Lung (tissue), 12 donors: ENCODE results near the gene FGF14. TPM values are rescaled to one million over a fixed set of nuclear protein-coding genes. Genes with fewer than 3 reads are reported as not detected.
"Not testable (repeated sequence)": the region's sequence is repeated elsewhere in the genome, so short reads cannot be mapped to it uniquely, and the experiment has no call there.

Experiments
- ATAC-seq: fragments of 200-7000 bp; cut with Tn5 transposase; one replicate; pipeline ENCODE4 v1.9.1; 2020; ENCODE audit warnings: moderate number of reproducible peaks; ENCODE audit not compliant: insufficient read depth, low FRiP score
- DNase-seq, 3 donors: peaks; one replicate each; pipeline ENCODE4 v3.0.0-alpha.2; 2013 to 2017
- H3K27ac ChIP-seq, 2 donors: one replicate each; pipeline ENCODE4 v1.5.1; 2013; ENCODE audit warnings: mild to moderate bottlenecking in 2 of 2, moderate library complexity in 2 of 2, control low read depth in 1 of 2, inconsistent platforms in 1 of 2, low read depth in 1 of 2, low read length in 1 of 2
- H3K27me3 ChIP-seq, 3 donors: one replicate each; pipeline ENCODE4 v1.5.1; 2013; ENCODE audit warnings: low read length in 2 of 3; ENCODE audit not compliant: control insufficient read depth in 3 of 3, insufficient read depth in 3 of 3
- H3K36me3 ChIP-seq, 4 donors: one replicate each; pipeline ENCODE4 v1.5.1; 2013; ENCODE audit warnings: low read length in 4 of 4, mild to moderate bottlenecking in 1 of 4, moderate library complexity in 1 of 4; ENCODE audit not compliant: control insufficient read depth in 4 of 4, insufficient read depth in 4 of 4
- H3K4me1 ChIP-seq, 5 donors: one replicate each; pipeline ENCODE4 v1.5.1; 2013; ENCODE audit warnings: low read length in 5 of 5, mild to moderate bottlenecking in 2 of 5, moderate library complexity in 1 of 5; ENCODE audit not compliant: control insufficient read depth in 5 of 5, insufficient read depth in 5 of 5
- H3K4me3 ChIP-seq: one replicate; pipeline ENCODE4 v1.5.1; 2013; ENCODE audit warnings: mild to moderate bottlenecking, control low read depth, moderate library complexity
- H3K9ac ChIP-seq, 2 donors: one replicate each; pipeline ENCODE4 v1.5.1; 2013; ENCODE audit warnings: low read length in 2 of 2, control low read depth in 1 of 2; ENCODE audit not compliant: insufficient read depth in 1 of 2
- H3K9me3 ChIP-seq, 4 donors: one replicate each; pipeline ENCODE4 v1.5.1; 2013; ENCODE audit warnings: low read length in 3 of 4, mild to moderate bottlenecking in 1 of 4, moderate library complexity in 1 of 4; ENCODE audit not compliant: control insufficient read depth in 4 of 4, insufficient read depth in 3 of 4
- WGBS, 2 donors: extraction: QIAGEN DNeasy Blood & Tissue Kit; methylation state at CpG; one replicate each; pipeline ENCODE4 v1.1.7; 2013; 5-methylcytosine and 5-hydroxymethylcytosine counted together
- polyA plus RNA-seq, 2 donors: library from polyadenylated mRNA; stranded (reverse); fragments of 200-250 nt; gene quantifications; one replicate each; pipeline ENCODE4 v1.2.1, GENCODE V29; 2013
- total RNA-seq, 2 donors: library from RNA; depleted of rRNA in 1 of 2; stranded (reverse); fragments of >200 nt in 1 of 2; gene quantifications; one replicate each; pipeline ENCODE4 v1.2.1, GENCODE V29; 2014 to 2021
- TF ChIP-seq, protein P1 (sequence below): IDR thresholded peaks from 2 replicates; pipeline ENCODE4 v1.5.1; 2012; ENCODE audit warnings: mild to moderate bottlenecking; ENCODE audit errors: control extremely low read depth, extremely low read depth
- donor health status: control.
- donor health status: control.
- donor health status: Bipolar disorder and iron deficiency.
- donor health status: healthy.
- donor health status: DM: yes; HTN: yes; CAD: no.

Gene FGF14
- total and polyA plus RNA-seq, 4 donors: 0.59 to 12.9 (median 2.3) TPM

DNA sequence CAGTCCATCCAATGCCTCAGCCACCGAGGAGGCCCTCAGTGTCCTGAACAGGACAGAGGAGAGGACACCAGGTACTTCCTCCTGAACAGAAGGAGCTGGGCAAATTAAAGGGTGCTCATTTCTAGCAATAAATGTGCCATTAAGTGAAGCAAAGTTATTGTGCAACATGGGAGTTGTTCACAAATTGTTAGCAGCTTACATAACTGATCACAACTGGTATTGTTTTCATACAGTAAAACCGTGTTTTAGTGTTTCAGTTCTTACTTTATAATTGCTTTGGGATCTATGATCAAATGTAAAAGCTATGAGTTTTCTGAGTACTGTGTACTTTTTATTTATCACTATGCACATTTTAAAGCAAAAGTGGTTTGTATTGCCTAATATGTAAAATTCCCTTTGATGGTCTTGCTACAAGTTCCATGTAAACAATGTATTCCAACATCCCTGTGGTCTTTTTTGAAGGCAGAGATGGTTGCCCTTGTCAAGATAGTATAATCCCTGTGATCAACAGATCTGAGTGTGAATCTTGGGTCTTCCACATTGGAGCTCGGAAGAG lies 263.1 kb downstream of the FGF14 start:
- no peaks in the 10 kb centered on the region for H3K9me3 ChIP-seq
- no peaks in the 10 kb centered on the region for H3K4me1 ChIP-seq
- no peak overlapping the region for H3K4me3 ChIP-seq
- TF ChIP-seq, protein P1, sequence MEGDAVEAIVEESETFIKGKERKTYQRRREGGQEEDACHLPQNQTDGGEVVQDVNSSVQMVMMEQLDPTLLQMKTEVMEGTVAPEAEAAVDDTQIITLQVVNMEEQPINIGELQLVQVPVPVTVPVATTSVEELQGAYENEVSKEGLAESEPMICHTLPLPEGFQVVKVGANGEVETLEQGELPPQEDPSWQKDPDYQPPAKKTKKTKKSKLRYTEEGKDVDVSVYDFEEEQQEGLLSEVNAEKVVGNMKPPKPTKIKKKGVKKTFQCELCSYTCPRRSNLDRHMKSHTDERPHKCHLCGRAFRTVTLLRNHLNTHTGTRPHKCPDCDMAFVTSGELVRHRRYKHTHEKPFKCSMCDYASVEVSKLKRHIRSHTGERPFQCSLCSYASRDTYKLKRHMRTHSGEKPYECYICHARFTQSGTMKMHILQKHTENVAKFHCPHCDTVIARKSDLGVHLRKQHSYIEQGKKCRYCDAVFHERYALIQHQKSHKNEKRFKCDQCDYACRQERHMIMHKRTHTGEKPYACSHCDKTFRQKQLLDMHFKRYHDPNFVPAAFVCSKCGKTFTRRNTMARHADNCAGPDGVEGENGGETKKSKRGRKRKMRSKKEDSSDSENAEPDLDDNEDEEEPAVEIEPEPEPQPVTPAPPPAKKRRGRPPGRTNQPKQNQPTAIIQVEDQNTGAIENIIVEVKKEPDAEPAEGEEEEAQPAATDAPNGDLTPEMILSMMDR: no peak
- peaks cover 0 to 3% (median 0%) of the 10 kb centered on the region in 3 donors for H3K27me3 ChIP-seq
- H3K36me3 ChIP-seq: no peaks in the 10 kb centered on the region
- H3K9ac ChIP-seq: no peak overlapping the region
- ATAC-seq (no peak), DNase-seq (no peak)
- H3K27ac ChIP-seq: no peak overlapping the region
- 84 to 90% methylated on average over 3 of the region's 3 CpGs for WGBS, 2 donors

DNA sequence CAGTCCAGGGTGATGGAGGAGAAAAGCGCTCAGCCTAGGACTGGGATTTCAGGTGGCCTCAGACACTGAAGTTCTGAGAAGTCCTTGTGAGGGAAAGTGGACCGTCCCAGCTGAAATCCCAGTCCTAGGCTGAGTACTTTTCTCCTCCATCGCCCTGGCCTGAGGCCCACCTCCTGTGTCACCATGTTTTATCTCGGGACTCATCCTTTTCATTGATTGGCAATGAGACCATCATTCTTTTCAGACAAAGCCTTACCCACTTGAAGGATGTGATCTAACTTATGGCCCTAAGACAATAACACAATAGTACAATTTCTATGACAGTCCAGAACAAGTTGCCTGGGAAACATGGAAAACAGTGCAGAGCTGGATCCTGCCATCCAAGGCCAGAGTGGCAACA lies 263.9 kb downstream of the FGF14 start:
- not testable (repeated sequence) for H3K4me3 ChIP-seq, DNase-seq, ATAC-seq, H3K4me1 ChIP-seq, H3K36me3 ChIP-seq, H3K27me3 ChIP-seq, H3K27ac ChIP-seq, H3K9me3 ChIP-seq, H3K9ac ChIP-seq
- 90 to 94% methylated on average over 4 of the region's 4 CpGs for WGBS, 2 donors

DNA sequence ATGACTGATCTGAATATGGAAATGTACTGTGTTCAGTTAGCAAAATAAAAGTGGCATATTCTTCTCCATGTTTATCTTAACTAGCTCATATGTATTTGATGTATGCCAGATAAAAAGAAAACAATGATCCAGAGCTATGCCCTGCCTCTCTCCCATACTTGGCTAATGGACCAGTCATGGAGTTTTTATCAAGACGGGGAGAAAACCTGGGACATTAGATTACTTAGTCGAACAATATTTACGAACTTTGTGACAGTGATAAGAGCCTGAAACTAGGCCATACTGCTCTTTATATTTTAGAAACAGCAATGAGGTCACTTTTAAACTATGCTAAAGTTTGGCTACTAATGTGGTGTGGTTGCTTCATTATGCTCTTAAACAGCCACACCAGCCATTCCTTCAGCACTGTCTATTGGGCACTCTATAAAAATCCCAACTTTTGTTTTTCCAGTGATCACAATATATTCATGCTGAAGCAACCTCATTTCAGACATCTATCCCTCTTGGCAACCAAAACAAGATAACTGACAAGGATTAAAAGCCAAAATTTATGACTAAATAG lies 265.0 kb downstream of the FGF14 start:
- WGBS, 2 donors: 79 to 86% methylated on average over 3 of the region's 3 CpGs
- H3K27me3 ChIP-seq: peaks cover 0 to 3% (median 0%) of the 10 kb centered on the region in 3 donors
- DNase-seq: no peak

DNA sequence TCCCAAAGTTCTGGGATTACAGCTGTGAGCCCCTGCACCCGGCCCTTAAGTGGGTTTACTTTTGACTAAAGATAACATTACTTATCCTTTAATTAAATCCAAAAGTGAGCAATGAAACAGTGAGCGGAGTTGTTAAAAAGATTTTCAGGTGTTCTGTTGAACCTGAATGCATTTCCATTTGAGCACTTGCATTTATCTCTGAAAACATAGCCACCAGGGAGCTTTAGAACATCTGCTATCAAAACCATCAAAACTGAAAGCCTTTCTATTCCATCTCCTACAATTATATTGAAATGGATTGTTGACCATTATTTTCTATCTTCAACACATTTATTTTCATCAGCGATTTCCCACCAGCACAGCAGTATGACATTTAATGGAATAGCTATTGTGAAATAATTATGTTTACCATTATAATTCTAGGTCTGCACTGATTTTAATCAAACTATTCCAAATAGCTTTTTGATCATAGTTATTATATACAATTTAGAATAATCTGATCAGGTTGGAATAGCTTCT lies 269.0 kb downstream of the FGF14 start:
- no peak overlapping the region for H3K9ac ChIP-seq
- peaks cover 0 to 3% (median 0%) of the 10 kb centered on the region in 3 donors for H3K27me3 ChIP-seq
- H3K27ac ChIP-seq: no peak overlapping the region
- TF ChIP-seq, protein P1: no peak
- H3K9me3 ChIP-seq: no peaks in the 10 kb centered on the region
- ATAC-seq (no peak), DNase-seq (no peak)
- H3K4me3 ChIP-seq: no peak overlapping the region
- H3K4me1 ChIP-seq: no peaks in the 10 kb centered on the region
- WGBS, 2 donors: 75 to 95% methylated on average over 3 of the region's 3 CpGs
- H3K36me3 ChIP-seq: no peaks in the 10 kb centered on the region

More for the DNA sequence above, 265.0 kb downstream of the FGF14 start:
- no peak for ATAC-seq
- Histone ChIP-seq H3K4me3 (no peak overlapping the region), H3K27ac (no peak overlapping the region), H3K9me3 (no peaks in the 10 kb centered on the region), H3K4me1 (no peaks in the 10 kb centered on the region), H3K9ac (no peak overlapping the region), H3K36me3 (no peaks in the 10 kb centered on the region)
- TF ChIP-seq, protein P1: no peak
